Caki2 (cell line): ENCODE measurements around the gene FRMD5. TPM values are rescaled to one million over a fixed set of nuclear protein-coding genes. Genes with fewer than 3 reads are reported as not detected.
A peak's percentile ranks its signal among the peaks of the same experiment; 100 is the strongest.
"Not testable (repeated sequence)": the region's sequence is repeated elsewhere in the genome, so short reads cannot be mapped to it uniquely, and the experiment has no call there.

Experiments
- DNase-seq: peaks from one replicate; pipeline ENCODE4 v3.0.0-alpha.2; 2015; ENCODE audit warnings: low read depth
- in situ Hi-C: cut with HindIII; loops from 2 replicates; pipeline ENCODE4 v1.10.0; 2016; ENCODE audit warnings: low sequenced_read_pairs, low pct_unique_long_range_greater_than_20kb, mixed read lengths
- total RNA-seq: library from RNA; depleted of rRNA; stranded (reverse); fragments of >200 nt; shearing (Covaris generic); gene quantifications from 2 replicates; pipeline ENCODE4 v1.2.3, GENCODE V29; 2014; ENCODE audit warnings: low replicate concordance

Gene FRMD5
- total RNA-seq, 1 experiment from 2014 or later, result 0.51 TPM

DNA sequence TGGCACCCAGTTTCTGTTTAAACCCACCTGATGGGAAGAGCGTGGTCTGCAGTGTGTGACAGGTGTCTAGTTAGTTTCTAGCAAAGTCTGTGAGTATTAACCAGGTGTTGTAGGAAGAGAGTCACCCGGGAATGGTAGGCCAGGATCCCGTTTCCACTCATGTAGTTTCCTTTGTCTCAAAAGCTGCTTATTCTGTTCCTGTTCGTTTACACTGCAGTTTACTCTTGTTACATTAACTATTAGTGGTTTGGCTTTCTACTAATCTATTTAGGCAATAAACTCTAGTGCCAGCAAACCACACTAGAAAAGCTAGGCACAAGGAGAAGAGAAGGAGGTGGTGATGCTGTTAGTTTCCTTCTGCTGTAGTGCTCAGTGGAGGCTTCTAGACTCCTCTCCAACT, 335.5 kb downstream of the FRMD5 start:
- in situ Hi-C loops, result no loop called here
- DNase-seq, result no peak

DNA sequence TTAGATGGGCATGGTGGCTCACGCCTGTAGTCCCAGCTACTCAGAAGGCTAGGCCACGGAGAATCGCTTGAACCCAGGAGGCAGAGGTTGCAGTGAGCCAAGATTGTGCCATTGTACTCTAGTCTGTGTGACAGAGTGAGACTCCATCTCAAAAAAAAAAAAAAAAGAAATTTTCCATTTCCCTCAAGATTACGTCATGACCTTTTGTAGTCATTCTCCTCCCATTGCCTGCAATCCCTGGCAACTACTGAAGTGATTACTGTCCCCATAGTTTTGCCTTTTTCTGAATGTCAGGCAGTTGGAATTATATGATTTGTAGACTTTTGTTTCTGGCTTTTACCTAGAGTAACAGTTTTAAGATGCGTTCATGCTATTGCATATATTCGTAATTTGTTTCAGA, 340.3 kb downstream of the FRMD5 start:
- in situ Hi-C loops, result no loop called here
- no peak for DNase-seq

DNA sequence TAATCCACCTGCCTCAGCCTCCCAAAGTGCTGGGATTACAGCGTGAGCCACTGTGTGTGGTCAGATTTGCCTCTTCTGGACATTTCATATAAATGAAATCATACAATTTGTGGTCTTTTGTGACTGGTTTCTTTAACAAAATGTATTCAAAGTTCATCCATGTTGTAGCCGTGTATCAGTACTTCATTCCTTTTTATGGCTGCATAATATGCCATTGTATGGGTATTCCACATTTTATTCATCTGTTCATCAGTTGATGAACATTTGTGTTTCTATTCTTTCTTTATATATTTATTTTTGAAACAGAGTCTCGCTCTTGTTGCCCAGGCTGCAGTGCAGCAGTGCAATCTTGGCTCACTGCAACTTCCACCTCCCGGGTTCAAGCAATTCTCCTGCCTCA, 342.5 kb downstream of the FRMD5 start:
- in situ Hi-C loops, result no loop called here
- DNase-seq, result no peak

DNA sequence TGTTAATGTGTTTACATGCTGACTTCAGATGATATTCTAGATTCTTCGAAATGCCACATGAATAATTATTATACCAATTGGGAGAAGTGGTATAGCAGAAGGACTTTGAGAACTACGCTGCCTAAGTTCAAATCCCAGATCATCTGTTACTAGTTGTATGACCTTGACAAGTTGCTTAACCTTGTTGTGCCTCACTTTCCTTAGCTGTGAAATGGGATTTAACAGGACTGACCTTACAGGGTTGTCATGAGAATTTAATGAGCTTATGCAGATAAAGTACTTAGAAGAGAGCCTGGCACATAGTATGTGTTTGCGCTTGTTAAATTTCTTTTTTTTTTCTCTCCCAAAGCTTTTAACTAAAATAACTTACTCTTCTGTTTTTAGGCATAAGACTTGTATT, 343.8 kb downstream of the FRMD5 start:
- in situ Hi-C loops, result no loop called here
- no peak for DNase-seq

DNA sequence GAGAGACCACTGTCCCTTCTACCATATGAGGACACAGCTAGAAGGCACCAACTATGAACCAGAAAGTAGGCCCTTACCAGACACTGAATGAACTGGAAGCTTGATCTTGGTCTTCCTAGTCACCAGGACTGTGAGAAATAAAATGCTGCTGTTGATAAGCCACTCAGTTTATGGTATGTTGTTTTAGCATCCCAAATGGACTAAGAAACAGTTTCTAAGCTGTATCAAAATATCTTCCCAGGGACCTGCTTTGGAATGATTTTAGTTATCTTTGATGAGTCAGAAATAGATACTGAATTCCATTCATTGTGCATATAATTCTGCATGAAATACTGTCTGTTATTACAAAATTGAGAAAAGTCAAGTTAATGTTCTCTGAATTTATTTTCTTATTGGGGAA, 349.6 kb downstream of the FRMD5 start:
- in situ Hi-C loops, result no loop called here

DNA sequence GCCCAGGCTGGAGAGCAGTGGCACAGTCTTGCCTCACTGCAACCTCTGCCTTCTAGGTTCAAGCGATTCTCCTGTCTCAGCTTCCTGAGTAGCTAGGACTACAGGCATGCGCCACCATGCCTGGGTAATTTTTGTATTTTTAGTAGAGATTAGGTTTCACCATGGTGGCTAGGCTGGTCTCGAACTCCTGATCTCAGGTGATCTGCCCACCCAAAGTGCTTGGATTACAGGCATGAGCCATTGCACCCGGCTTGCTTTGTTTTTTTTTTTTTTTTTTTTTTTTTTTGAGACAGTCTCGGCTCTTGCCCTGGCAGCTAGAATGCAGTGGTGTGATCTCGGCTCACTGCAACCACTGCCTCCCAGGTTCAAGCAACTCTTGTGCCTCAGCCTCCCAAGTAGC, 362.6 kb downstream of the FRMD5 start:
- DNase-seq, in situ Hi-C loops: not testable (repeated sequence)

More for the DNA sequence above, 349.6 kb downstream of the FRMD5 start:
- no peak for DNase-seq

DNA sequence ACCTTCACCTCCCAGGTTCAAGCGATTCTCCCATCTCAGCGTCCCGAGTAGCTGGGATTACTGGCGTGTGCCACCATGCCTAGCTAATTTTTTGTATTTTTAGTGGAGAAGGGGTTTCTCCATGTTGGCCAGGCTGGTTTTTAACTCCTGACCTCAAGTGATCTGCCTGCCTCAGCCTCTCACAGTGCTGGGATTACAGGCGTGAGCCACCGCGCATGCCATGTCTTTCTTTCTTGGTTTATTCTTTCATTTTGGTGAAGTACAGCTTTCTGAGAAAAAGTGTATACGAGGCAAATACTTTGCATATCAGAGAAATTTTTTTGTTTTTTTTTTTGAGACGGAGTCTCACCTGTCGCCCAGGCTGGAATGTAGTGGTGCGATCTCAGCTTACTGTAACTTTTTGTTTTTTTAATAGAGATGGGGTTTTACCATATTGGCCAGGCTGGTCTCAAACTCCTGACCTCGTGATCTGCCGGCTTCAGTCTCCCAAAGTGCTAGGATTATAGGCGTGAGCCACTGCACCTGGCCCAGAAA, 363.5 kb downstream of the FRMD5 start:
- DNase-seq, in situ Hi-C loops: not testable (repeated sequence)

DNA sequence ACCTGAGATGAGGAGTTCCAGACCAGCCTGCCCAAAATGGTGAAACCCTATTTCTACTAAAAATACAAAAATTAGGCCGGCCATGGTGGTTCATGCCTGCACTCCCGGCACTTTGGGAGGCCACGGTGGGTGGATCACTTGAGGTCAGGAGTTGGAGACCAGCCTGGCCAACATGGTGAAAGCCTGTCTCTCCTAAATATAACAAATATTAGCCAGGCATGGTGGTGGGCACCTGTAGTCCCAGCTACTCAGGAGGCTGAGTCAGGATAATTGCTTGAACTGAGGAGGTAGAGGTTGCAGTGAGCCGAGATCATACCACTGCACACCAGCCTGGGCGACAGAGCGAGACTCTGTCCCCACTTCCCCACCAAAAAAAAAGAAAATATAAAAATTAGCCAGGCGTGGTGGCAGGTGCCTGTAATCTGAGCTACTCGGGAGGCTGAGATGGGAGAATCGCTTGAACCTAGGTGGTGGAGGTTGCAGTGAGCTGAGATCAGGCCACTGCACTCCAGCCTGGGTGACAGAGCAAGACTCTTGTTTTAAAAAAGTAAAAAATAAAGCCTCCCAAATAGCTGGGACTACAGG, 364.3 kb downstream of the FRMD5 start:
- DNase-seq, in situ Hi-C loops: not testable (repeated sequence)

DNA sequence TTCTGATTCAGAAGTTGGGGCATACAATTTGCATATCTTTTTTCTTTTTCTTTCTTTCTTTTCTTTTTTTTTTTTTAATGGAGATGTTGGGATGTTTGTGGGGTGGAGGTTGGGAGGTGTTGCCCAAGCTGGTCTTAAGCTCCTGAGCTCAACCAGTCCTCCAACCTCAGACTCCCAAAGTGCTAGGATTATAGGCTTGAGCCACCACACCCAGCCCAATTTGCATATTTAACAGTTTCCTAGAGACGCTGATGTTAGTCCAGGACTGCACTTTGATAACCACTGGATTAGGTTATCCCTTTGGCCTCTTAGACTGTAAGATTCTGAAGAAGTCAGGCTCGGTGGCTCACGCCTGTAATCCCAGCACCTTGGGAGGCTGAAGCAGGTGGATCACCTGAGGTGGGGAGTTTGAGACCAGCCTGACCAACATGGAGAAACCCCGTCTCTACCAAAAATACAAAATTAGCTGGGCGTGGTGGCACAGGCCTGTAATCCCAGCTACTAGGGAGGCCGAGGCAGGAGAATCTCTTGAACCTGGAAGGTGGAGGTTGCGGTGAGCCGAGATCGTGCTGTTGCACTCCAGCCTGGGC, 365.0 kb downstream of the FRMD5 start:
- DNase-seq, in situ Hi-C loops: not testable (repeated sequence)

DNA sequence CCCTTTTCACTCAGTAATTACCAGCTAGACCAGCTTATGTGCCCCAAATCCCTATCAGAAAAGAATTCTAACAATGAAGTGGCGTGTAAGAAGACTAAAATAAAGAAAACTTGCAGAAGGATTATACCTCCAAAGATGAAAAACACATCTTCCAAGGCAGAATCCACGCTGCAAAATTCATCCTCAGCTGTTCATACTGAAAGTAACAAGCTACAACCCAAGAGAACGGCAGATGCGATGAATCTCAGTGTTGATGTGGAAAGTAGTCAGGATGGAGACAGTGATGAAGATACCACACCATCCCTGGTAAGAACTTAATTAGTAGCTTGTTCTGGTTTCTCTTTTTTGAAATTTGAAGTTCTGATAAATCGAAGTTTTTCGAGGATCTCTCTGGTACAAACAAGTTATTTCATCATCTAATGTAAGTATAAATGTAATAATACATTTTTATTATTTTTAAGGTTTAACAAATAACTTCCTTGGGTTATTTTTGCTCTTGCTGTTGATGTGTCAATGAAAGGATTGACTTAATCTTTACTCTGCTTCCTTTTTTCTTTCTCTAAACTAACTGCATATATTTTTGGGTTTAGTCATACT, 366.9 kb downstream of the FRMD5 start:
- no peak for DNase-seq
- in situ Hi-C loops, result no loop called here

DNA sequence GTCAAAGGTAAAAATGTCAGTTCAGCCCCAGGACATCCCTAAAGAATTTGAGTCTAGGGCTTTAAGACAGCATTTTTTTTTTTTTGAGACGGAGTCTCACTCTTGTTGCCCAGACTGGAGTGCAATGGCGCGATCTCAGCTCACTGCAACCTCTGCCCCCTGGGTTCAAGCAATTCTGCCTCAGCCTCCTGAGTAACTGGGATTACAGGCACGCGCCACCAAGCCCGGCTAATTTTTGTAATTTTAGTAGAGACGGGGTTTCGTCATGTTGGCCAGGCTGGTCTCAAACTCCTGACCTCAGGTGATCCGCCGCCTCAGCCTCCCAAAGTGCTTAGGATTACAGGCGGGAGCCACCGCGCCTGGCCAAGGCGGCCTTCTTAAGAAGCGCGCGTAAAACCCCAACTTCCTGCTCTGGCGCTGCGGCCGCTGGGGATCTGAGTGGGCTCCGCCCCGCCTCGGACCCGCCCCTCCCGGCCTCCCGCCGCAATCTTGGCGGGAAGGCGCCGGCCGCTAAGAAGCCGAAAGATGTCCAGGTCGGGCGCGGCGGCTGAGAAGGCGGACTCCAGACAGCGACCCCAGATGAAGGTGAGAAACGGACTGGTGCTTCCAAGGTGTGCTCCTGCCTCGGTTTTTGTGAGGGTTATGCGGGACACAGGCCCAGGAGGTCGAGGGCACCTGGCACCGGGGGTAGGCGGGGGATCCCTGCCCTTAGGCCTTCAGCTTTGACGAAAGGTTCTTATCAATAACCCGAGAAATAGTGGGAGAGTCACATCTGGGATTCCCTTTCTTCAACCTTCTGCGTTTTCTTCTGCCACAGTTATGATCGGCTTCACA, 368.3 kb downstream of the FRMD5 start, which contains the start of gene WDR76:
Gene WDR76, plus strand, starts transcription at position 495 of the 834 bp plus-strand sequence. Its CDS starts 31 bp downstream, at position 526.
- peak; percentile 76 for DNase-seq
- in situ Hi-C loops, result no loop called here

DNA sequence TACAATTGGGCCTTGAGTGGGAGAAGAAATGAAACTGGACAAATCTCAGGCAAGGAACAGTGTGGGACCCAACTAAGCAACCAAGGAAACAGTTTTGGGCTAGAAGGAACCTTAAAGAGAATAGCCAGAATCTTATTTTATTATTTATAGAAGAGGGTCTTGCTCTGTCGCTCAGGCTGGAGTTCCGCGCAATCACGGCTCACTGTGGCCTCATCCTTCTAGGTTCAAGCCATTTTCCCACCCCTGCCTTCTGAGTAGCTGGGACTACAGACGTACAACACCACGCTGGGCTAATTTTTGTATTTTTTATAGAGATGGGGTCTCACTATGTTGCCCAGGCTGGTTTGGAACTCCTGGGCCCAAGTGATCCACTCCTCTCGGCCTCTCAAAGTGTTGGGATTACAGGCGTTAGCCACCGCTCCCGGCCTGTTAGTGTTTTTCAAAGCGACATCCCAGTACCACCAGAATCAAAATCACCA, 369.0 kb downstream of the FRMD5 start:
- DNase-seq, result no peak
- in situ Hi-C loops, result no loop called here

DNA sequence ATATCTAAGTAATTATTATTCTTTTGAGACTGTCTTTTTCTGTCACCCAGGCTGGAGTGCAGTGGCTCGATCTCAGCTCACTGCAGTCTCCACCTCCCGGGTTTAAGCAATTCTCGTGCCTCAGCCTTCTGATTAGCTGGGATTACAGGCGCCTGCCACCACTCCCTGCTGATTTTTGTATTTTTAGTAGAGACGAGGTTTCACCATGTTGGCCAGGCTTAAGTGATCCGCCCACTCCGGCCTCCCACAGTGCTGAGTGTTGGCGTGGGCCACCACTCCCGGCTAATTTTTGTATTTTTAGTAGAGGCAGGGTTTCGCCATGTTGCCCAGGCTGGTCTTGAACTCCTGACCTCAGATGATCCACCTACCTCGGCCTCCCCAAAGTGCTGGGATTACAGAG, 369.8 kb downstream of the FRMD5 start:
- in situ Hi-C loops, DNase-seq: not testable (repeated sequence)

DNA sequence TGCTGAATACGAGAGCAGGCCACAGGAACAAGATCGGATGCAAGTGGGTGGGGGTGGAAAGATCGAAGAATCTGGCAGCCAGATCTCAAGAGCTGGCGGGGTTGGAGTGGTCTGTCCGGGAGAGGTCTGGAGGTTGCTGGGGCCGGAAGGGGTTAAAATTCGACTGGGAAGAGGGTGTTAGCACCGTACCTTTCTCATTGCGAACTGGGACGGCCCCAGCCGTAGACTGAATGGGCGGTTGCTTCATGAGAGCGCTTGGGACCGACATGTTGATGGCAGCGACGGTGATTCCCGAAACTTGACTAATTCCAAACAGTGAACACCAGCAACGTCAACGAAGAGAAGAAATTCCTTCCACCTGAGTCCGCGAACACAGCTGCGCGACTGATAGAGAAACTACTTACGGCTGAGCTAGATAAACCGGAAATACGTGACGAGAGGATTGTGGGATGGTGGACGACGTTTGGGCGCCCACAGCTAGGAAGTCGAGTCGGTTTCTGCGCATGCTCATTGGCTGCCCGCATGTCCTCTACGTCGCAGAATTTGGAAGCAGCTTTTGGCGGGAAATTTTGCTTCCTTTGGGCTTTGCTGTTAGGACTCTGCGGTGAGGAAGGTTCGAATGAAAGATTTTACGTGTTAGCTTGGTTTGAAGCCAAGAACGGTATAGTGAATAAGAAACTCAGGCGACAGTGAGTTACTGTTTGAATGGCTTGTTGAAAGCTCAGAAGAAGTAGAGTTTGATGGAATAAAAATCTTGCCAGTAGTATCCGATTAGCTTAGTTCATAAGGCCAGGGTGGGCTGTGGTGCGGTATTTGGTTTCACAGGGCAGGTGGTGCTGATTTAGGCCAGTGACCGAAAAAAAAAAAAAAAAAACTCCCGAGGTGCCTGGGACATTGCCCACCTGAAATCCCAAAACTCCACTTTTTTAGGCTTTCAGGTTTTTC, 370.5 kb downstream of the FRMD5 start, which contains the start of gene MFAP1:
Gene MFAP1, minus strand, starts transcription at position 389 of the 945 bp plus-strand sequence. Its CDS starts 121 bp downstream, at position 268.
- DNase-seq, result peak; percentile 91
- in situ Hi-C loops, result no loop called here

DNA sequence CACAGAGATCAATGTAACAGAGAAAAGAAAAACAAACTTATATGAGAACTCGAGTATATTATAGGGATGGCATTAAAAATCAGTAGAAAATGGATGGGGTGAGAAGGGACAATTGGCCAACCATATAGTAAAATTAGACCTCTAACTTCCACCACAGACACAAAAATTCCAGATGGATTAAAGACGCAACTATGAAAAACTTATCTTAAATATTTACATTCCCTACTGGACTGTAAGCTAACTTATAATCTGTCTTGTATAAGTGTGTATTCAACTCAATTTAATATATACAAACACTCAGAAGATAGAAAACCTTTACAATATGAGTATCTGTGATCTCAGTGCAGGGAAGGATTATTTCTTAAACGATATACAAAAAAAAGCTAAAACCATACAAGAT, 373.6 kb downstream of the FRMD5 start:
- DNase-seq, result no peak
- in situ Hi-C loops, result no loop called here
